Neural progenitor cell (in vitro differentiated cells): ENCODE data around the gene ZNF366. TPM values are rescaled to one million over a fixed set of nuclear protein-coding genes. Genes with fewer than 3 reads are reported as not detected.

Experiments
- DNase-seq: peaks from one replicate; pipeline ENCODE4 v3.0.0-alpha.2; 2016; ENCODE audit warnings: low spot score
- H2AFZ ChIP-seq: fragments of 200-600 bp; sonication (generic); replicated peaks from 2 replicates; pipeline ENCODE4 v1.6.1; 2016; ENCODE audit warnings: antibody characterized with exemption
- H3F3A ChIP-seq: fragments of 200-600 bp; sonication (generic); 2 replicates; pipeline ENCODE4 v1.6.1; 2016; ENCODE audit warnings: antibody characterized with exemption, low read depth
- H3K27ac ChIP-seq: fragments of 200-600 bp; sonication (generic); 2 replicates; pipeline ENCODE4 v1.5.1; 2016; ENCODE audit warnings: mild to moderate bottlenecking
- H3K27me3 ChIP-seq: fragments of 200-600 bp; sonication (generic); 2 replicates; pipeline ENCODE4 v1.6.1; 2016; ENCODE audit warnings: mild to moderate bottlenecking, moderate library complexity
- H3K36me3 ChIP-seq: fragments of 200-600 bp; sonication (generic); 2 replicates; pipeline ENCODE4 v1.5.1; 2016
- H3K4me1 ChIP-seq: fragments of 200-600 bp; sonication (generic); 2 replicates; pipeline ENCODE4 v1.6.1; 2016; ENCODE audit warnings: mixed run types
- H3K4me2 ChIP-seq: fragments of 200-600 bp; sonication (generic); 2 replicates; pipeline ENCODE4 v1.6.1; 2016
- H3K4me3 ChIP-seq: fragments of 200-600 bp; sonication (generic); 2 replicates; pipeline ENCODE4 v1.5.1; 2016
- H3K79me2 ChIP-seq: fragments of 200-600 bp; sonication (generic); 2 replicates; pipeline ENCODE4 v1.6.1; 2016; ENCODE audit warnings: low read depth
- H3K9ac ChIP-seq: fragments of 200-600 bp; sonication (generic); 2 replicates; pipeline ENCODE4 v1.6.1; 2016
- H3K9me3 ChIP-seq: fragments of 200-600 bp; sonication (generic); 2 replicates; pipeline ENCODE4 v1.5.1; 2016; ENCODE audit warnings: low read depth
- H4K20me1 ChIP-seq: fragments of 200-600 bp; sonication (generic); 2 replicates; pipeline ENCODE4 v1.6.1; 2016; ENCODE audit warnings: low read depth
- H3K27ac Mint-ChIP-seq: 3 replicates; pipeline ENCODE4 v1.8.0; 2021; ENCODE audit warnings: mixed read lengths
- H3K27me3 Mint-ChIP-seq: 2 replicates; pipeline ENCODE4 v1.8.0; 2022; ENCODE audit warnings: low read depth, mild to moderate bottlenecking, inconsistent platforms, moderate library complexity, mixed read lengths; ENCODE audit not compliant: insufficient read depth
- H3K36me3 Mint-ChIP-seq: 3 replicates; pipeline ENCODE4 v1.8.0; 2021; ENCODE audit warnings: mixed read lengths
- H3K4me1 Mint-ChIP-seq: 3 replicates; pipeline ENCODE4 v1.8.0; 2021; ENCODE audit warnings: mixed read lengths
- H3K4me3 Mint-ChIP-seq: 3 replicates; pipeline ENCODE4 v1.8.0; 2021; ENCODE audit warnings: mild to moderate bottlenecking, moderate library complexity, mixed read lengths
- H3K9me3 Mint-ChIP-seq: 3 replicates; pipeline ENCODE4 v1.8.0; 2020; ENCODE audit warnings: mixed read lengths
- EZH2 ChIP-seq: fragments of 200-600 bp; sonication (generic); IDR thresholded peaks from 2 replicates; pipeline ENCODE4 v1.6.1; 2017; ENCODE audit warnings: antibody characterized with exemption, mild to moderate bottlenecking, moderate library complexity
- EZH2phosphoT487 ChIP-seq: fragments of 200-600 bp; sonication (generic); IDR thresholded peaks from 2 replicates; pipeline ENCODE4 v1.6.1; 2017; ENCODE audit warnings: antibody characterized with exemption
- total RNA-seq: library from RNA; depleted of rRNA; stranded (reverse); fragments of >200 nt; gene quantifications from 2 replicates; pipeline ENCODE4 v1.2.3, GENCODE V29; 2015; ENCODE audit warnings: low replicate concordance
- TF ChIP-seq, protein P1 (sequence below): fragments of 200-600 bp; sonication (generic); IDR thresholded peaks from 2 replicates; pipeline ENCODE4 v1.5.1; 2017; ENCODE audit warnings: antibody characterized with exemption, mild to moderate bottlenecking

The ZNF366 gene
- total RNA-seq, 1 donor from 2014 or later, result not detected

DNA sequence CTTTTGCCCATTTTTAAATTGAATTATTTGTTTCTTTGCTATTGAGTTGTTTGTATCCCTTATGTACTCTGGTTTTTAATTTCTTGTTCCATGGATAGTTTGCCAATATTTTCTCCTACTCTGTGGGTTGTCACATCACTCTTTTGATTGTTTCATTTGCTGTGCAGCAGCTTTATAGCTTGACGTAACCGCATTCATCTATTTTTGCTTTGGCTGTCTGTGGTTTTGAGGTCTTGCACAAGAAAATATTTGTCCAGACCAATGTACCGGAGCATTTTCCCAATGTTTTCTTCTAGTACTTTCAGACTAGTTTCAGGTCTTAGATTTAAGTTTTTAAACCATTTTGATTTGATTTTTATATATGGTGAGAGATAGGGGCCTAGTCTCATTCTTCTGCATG lies 36.2 kb upstream of the ZNF366 start:
- no peak for DNase-seq
- Histone ChIP-seq H4K20me1 (no peaks in the 10 kb centered on the region), H3F3A (peaks cover 9% of the 10 kb centered on the region), H2AFZ (no peak overlapping the region), H3K36me3 (no peaks in the 10 kb centered on the region), H3K4me2 (no peak overlapping the region), H3K4me1 (peaks cover 9% of the 10 kb centered on the region), H3K9ac (no peak overlapping the region), H3K4me3 (no peak overlapping the region), H3K79me2 (no peaks in the 10 kb centered on the region), H3K9me3 (no peaks in the 10 kb centered on the region), H3K27me3 (no peaks in the 10 kb centered on the region), H3K27ac (no peak overlapping the region)
- Mint-ChIP-seq H3K9me3 (peaks cover 21% of the 10 kb centered on the region), H3K27ac (no peak overlapping the region), H3K27me3 (peaks cover 2% of the 10 kb centered on the region), H3K36me3 (peaks cover 3% of the 10 kb centered on the region), H3K4me3 (no peak overlapping the region), H3K4me1 (peaks cover 16% of the 10 kb centered on the region)
- TF ChIP-seq EZH2 (no peak), EZH2phosphoT487 (no peak)
- TF ChIP-seq, protein P1, sequence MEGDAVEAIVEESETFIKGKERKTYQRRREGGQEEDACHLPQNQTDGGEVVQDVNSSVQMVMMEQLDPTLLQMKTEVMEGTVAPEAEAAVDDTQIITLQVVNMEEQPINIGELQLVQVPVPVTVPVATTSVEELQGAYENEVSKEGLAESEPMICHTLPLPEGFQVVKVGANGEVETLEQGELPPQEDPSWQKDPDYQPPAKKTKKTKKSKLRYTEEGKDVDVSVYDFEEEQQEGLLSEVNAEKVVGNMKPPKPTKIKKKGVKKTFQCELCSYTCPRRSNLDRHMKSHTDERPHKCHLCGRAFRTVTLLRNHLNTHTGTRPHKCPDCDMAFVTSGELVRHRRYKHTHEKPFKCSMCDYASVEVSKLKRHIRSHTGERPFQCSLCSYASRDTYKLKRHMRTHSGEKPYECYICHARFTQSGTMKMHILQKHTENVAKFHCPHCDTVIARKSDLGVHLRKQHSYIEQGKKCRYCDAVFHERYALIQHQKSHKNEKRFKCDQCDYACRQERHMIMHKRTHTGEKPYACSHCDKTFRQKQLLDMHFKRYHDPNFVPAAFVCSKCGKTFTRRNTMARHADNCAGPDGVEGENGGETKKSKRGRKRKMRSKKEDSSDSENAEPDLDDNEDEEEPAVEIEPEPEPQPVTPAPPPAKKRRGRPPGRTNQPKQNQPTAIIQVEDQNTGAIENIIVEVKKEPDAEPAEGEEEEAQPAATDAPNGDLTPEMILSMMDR, result no peak

DNA sequence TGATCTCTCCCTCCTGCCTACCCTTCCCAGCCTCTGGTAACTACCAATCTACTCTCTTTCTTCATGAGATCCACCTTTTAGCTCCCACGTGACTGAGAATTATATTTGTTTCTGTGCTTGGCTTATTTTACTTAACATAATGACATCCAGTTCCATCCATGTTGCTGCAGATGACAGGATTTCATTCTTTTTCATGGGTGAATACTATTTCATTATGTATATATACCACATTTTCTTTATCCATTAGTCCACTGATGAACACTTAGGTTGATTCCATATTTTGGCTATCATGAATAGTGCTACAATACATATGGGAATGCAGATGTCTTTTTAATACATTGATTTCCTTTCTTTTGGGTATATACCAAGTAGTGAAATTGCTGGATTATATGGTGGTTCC lies 35.5 kb upstream of the ZNF366 start:
- Histone ChIP-seq H3K79me2 (no peaks in the 10 kb centered on the region), H3K27ac (no peak overlapping the region), H3K27me3 (no peaks in the 10 kb centered on the region), H2AFZ (no peak overlapping the region), H4K20me1 (no peaks in the 10 kb centered on the region), H3K4me3 (no peak overlapping the region), H3K9ac (no peak overlapping the region), H3K4me2 (no peak overlapping the region), H3K9me3 (no peaks in the 10 kb centered on the region), H3K4me1 (peaks cover 9% of the 10 kb centered on the region), H3F3A (peaks cover 9% of the 10 kb centered on the region), H3K36me3 (no peaks in the 10 kb centered on the region)
- Mint-ChIP-seq H3K4me1 (peaks cover 19% of the 10 kb centered on the region), H3K27ac (no peak overlapping the region), H3K9me3 (peaks cover 14% of the 10 kb centered on the region), H3K4me3 (no peak overlapping the region), H3K36me3 (peaks cover 3% of the 10 kb centered on the region), H3K27me3 (peaks cover 2% of the 10 kb centered on the region)
- TF ChIP-seq EZH2 (no peak), EZH2phosphoT487 (no peak)
- TF ChIP-seq, protein P1, result no peak
- no peak for DNase-seq

DNA sequence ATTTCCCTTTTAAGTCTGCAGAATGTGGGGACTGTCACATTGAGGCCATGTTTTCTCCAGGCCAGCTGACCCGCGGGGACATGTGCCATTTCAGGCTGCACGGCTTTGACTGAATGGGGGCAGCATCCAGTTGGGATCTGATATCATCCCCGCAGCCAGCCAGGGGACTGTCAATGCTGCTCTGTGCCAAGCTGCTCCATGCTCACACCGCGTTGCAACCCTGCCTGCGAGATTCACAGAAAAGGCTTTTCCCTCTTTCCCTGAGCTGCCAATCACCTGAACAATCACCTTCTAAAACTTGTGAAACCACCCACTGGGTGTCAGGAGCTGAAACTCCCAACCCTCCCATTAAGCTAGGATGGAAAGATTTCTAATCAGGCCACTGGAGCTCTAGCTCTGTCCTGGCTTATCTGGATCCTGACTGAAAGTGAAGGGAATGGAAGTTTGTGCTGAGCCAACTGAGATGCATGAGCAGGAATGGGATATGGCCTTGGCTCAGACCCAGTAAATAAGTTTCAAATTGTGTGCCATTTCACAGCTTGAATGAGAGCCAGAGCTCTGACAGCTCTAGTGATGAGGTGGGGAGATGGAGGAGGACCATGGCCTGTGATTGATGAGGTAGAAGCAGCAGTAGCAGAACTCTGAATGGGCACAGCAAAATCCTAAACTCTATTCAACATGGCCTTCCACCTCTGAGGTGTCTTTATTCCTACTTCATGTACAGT lies 34.5 kb upstream of the ZNF366 start:
- peaks cover 9% of the 10 kb centered on the region for H3K4me1 ChIP-seq
- TF ChIP-seq, protein P1, result no peak
- TF ChIP-seq EZH2phosphoT487, result no peak
- no peak for TF ChIP-seq EZH2
- peak overlapping the region; percentile 76 for H2AFZ ChIP-seq
- no peaks in the 10 kb centered on the region for H3K9me3 ChIP-seq
- no peaks in the 10 kb centered on the region for H3K79me2 ChIP-seq
- no peak overlapping the region for H3K9ac ChIP-seq
- H3K4me3 ChIP-seq, result no peak overlapping the region
- no peaks in the 10 kb centered on the region for H3K36me3 ChIP-seq
- DNase-seq, result peak; percentile 43
- peaks cover 2% of the 10 kb centered on the region for H3K27me3 Mint-ChIP-seq
- no peaks in the 10 kb centered on the region for H4K20me1 ChIP-seq
- peak overlapping the region; percentile 8 for H3K4me2 ChIP-seq
- no peak overlapping the region for H3K27ac Mint-ChIP-seq
- no peak overlapping the region for H3K4me3 Mint-ChIP-seq
- no peak overlapping the region for H3K27ac ChIP-seq
- H3F3A ChIP-seq, result peaks cover 9% of the 10 kb centered on the region
- no peaks in the 10 kb centered on the region for H3K27me3 ChIP-seq
- peaks cover 24% of the 10 kb centered on the region for H3K4me1 Mint-ChIP-seq
- H3K36me3 Mint-ChIP-seq, result peaks cover 3% of the 10 kb centered on the region
- H3K9me3 Mint-ChIP-seq, result peaks cover 13% of the 10 kb centered on the region
